Measurements from ENCODE around the gene XCL1. TPM values are rescaled to one million over a fixed set of nuclear protein-coding genes. Genes with fewer than 3 reads are reported as not detected.

Gene XCL1
- total and polyA plus RNA-seq, 9 donors: 0.15 to 1.4 (median 0.20) TPM; not detected in 5

DNA sequence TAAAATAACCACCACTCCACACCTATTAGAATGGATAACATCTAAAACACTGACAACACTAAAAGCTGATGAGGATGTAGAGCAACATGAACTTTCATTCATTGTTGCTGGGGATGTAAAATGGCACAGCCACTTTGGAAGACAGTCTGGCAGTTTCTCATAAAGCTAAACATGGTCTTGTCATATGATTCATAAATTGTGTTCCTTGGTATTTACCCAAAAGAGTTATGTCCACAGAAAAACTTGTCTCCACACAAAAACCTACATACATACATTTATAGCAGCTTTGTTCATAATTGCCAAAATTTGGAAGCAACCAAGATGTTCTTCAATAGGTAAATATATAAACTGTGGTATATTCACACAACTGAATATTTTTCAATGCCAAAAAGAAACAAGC, 16.0 kb upstream of the XCL1 start:
- no peak overlapping the region for H3K27ac ChIP-seq
- no peak for DNase-seq
- TF ChIP-seq, protein P1, sequence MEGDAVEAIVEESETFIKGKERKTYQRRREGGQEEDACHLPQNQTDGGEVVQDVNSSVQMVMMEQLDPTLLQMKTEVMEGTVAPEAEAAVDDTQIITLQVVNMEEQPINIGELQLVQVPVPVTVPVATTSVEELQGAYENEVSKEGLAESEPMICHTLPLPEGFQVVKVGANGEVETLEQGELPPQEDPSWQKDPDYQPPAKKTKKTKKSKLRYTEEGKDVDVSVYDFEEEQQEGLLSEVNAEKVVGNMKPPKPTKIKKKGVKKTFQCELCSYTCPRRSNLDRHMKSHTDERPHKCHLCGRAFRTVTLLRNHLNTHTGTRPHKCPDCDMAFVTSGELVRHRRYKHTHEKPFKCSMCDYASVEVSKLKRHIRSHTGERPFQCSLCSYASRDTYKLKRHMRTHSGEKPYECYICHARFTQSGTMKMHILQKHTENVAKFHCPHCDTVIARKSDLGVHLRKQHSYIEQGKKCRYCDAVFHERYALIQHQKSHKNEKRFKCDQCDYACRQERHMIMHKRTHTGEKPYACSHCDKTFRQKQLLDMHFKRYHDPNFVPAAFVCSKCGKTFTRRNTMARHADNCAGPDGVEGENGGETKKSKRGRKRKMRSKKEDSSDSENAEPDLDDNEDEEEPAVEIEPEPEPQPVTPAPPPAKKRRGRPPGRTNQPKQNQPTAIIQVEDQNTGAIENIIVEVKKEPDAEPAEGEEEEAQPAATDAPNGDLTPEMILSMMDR (IDR thresholded peaks at IDR 0.05): no peak

DNA sequence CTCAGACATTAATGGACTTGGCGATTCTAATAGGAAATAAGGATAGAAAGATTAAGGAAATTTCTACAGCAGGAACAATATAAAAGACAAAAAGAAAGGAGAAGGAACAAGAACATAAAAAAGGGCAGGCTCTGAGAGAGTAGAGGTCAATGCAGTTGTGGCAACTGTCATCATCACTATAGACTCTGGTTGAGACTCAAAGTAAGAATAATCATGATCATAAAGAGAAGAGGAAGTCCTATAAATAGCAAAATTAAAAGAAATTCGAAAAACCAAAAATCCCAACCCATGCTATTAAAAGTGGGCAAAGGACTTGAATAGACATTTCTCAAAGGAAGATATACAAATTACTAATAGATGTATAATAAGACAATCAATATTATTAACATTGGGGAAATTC, 14.4 kb upstream of the XCL1 start:
- no peaks in the 10 kb centered on the region for H3K36me3 ChIP-seq
- 78 to 86% (median 82%) methylated on average over 2 of the region's 2 CpGs for WGBS, 3 donors
- no peak for DNase-seq
- H3K4me3 ChIP-seq: no peak overlapping the region
- H3K9me3 ChIP-seq: no peaks in the 10 kb centered on the region
- H3K4me1 ChIP-seq (ENCODE audit: insufficient read depth): no peaks in the 10 kb centered on the region
- TF ChIP-seq POLR2A (IDR thresholded peaks at IDR 0.05) (no peak), EP300 (IDR thresholded peaks at IDR 0.05) (no peak)
- TF ChIP-seq, protein P1 (IDR thresholded peaks at IDR 0.05): no peak
- intact Hi-C loops (cut with DNase I): no loop called here
- no peaks in the 10 kb centered on the region for H3K27me3 ChIP-seq
- no peak overlapping the region for H3K27ac ChIP-seq

More for the DNA sequence above, 16.0 kb upstream of the XCL1 start:
- intact Hi-C loops (cut with DNase I): no loop called here
- Histone ChIP-seq H3K4me3 (no peak overlapping the region), H3K9me3 (no peaks in the 10 kb centered on the region), H3K4me1 (ENCODE audit: insufficient read depth) (no peaks in the 10 kb centered on the region), H3K36me3 (no peaks in the 10 kb centered on the region), H3K27me3 (no peaks in the 10 kb centered on the region)

DNA sequence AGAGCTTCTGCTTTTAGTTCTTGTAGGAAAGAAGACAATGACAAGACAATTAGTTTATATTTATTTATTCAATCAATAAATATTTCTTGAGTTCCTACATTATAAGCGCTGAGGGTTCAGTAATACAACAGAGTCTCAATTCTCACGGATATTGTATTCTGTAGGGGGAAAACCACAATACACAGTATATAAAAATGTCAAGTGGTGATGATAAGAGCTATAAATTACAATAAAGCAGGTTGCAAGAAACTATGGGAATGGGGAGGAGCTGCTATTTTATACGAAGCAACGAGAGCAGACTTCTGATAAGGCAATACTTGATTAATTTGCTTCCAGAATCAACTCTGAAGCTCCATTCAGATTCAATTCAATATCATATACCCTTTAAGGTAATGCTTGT, 10.6 kb upstream of the XCL1 start:
- H3K4me3 ChIP-seq: no peak overlapping the region
- no peak for DNase-seq
- no peaks in the 10 kb centered on the region for H3K4me1 ChIP-seq (ENCODE audit: insufficient read depth)
- no peaks in the 10 kb centered on the region for H3K9me3 ChIP-seq
- no peaks in the 10 kb centered on the region for H3K27me3 ChIP-seq
- intact Hi-C loops (cut with DNase I): no loop called here
- TF ChIP-seq EP300 (IDR thresholded peaks at IDR 0.05) (no peak), POLR2A (IDR thresholded peaks at IDR 0.05) (no peak)
- TF ChIP-seq, protein P1 (IDR thresholded peaks at IDR 0.05): no peak
- WGBS, 3 donors: 39 to 45% (median 42%) methylated on average over 4 of the region's 4 CpGs
- no peaks in the 10 kb centered on the region for H3K36me3 ChIP-seq
- H3K27ac ChIP-seq: no peak overlapping the region

DNA sequence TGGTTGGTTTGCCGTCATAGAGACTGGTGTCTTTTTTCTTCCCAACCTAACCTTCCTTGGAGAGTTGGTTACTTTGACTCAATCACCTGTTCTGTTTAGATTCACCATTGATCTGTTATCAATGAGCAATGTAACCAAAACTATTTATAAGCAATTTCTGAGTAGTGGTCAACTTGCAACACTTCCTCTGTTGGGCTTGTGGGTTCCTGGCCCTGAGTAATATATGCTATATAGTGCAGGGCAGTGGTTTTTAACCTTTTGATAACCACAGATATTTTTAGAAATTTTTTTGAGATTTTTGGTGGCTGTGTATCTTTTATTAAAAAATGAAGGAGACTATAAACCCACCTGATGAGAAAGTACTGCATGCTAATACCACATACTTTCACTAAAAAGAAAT, 9.4 kb upstream of the XCL1 start:
- DNase-seq: no peak
- no peaks in the 10 kb centered on the region for H3K36me3 ChIP-seq
- no peaks in the 10 kb centered on the region for H3K27me3 ChIP-seq
- H3K27ac ChIP-seq: no peak overlapping the region
- no peak overlapping the region for H3K4me3 ChIP-seq
- no peaks in the 10 kb centered on the region for H3K4me1 ChIP-seq (ENCODE audit: insufficient read depth)
- intact Hi-C loops (cut with DNase I): no loop called here
- no peaks in the 10 kb centered on the region for H3K9me3 ChIP-seq
- no peak for TF ChIP-seq EP300 (IDR thresholded peaks at IDR 0.05)
- TF ChIP-seq, protein P1 (IDR thresholded peaks at IDR 0.05): no peak
- 95 to 97% (median 96%) methylated on average over 1 of the region's 1 CpG for WGBS, 3 donors

DNA sequence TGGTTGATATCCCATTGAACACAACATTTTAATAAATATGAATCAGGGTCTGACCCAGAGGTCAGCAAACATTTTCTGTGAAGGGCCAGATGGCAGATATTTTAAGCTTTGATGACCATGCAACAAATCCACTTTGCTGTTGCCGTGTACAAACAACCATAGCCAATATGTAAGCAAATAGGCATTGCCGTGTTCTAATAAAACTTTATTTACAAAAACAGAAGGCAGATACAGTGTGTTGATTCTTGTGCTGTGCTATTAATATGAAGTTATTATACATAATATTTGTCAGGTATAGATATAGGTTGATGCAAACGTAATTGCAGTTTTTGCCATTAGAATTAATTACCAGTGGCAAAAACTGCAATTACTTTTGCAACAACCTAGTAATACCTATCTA, 8.8 kb upstream of the XCL1 start:
- no peaks in the 10 kb centered on the region for H3K36me3 ChIP-seq
- no peaks in the 10 kb centered on the region for H3K9me3 ChIP-seq
- no peak overlapping the region for H3K4me3 ChIP-seq
- intact Hi-C loops (cut with DNase I): no loop called here
- TF ChIP-seq, protein P1 (IDR thresholded peaks at IDR 0.05): no peak
- TF ChIP-seq EP300 (IDR thresholded peaks at IDR 0.05) (no peak), POLR2A (IDR thresholded peaks at IDR 0.05) (no peak)
- H3K27ac ChIP-seq: no peak overlapping the region
- H3K4me1 ChIP-seq (ENCODE audit: insufficient read depth): no peaks in the 10 kb centered on the region
- no peak for DNase-seq
- H3K27me3 ChIP-seq: no peaks in the 10 kb centered on the region
- 93 to 96% (median 94%) methylated on average over 3 of the region's 3 CpGs for WGBS, 3 donors

Measured in ovary (tissue), 9 donors.